ENCODE results near the gene SGSM2. TPM values are rescaled to one million over a fixed set of nuclear protein-coding genes. Genes with fewer than 3 reads are reported as not detected.

The SGSM2 gene
- total RNA-seq, 1 experiment from 2014 or later = 26.5 TPM

Other genes starting within 250 kb of the SGSM2 start
- gene SMG6, start 33.7 kb upstream of the SGSM2 start, total RNA-seq (2022) = 17.0 and 23.2 TPM in 2 replicates
- gene SRR, start 33.6 kb upstream of the SGSM2 start, total RNA-seq (2022) = 7.7 and 16.6 TPM in 2 replicates
- gene TSR1, start 1.0 kb upstream of the SGSM2 start, total RNA-seq (2022) = 44.3 and 61.5 TPM in 2 replicates
- gene MNT, start 63.6 kb downstream of the SGSM2 start, total RNA-seq (2022) = 25.5 and 32.5 TPM in 2 replicates
- gene METTL16, start 174.4 kb downstream of the SGSM2 start, total RNA-seq (2022) = 37.6 and 41.4 TPM in 2 replicates

All from MCF 10A (cell line).